Activated B cell treated with CpG ODN at 0.5 μM for 24 hours (primary cell): ENCODE measurements around the gene DTX3L. TPM values are rescaled to one million over a fixed set of nuclear protein-coding genes. Genes with fewer than 3 reads are reported as not detected.

Source experiments
- ATAC-seq: fragments of 200-7000 bp; cut with Tn5 transposase; one replicate; pipeline ENCODE4 v1.10.0; 2021; ENCODE audit warnings: low read depth, mild to moderate bottlenecking, moderate library complexity
- CTCF ChIA-PET: fragments of 350-600 bp; sonication (Branson Sonifier 250); formaldehyde crosslinking; loops from one replicate; lab custom pipeline; 2021; ENCODE audit warnings: antibody characterized with exemption; lab: Charles Lee
- POLR2A ChIA-PET: fragments of 350-600 bp; sonication (Branson Sonifier 250); formaldehyde crosslinking; loops from one replicate; lab custom pipeline; 2021; ENCODE audit warnings: antibody characterized with exemption; lab: Charles Lee
- DNase-seq: peaks from one replicate; pipeline ENCODE4 v3.0.0; 2022
- H3K27ac Mint-ChIP-seq: one replicate; pipeline ENCODE4 v1.8.0; 2020; ENCODE audit warnings: mixed read lengths
- H3K27me3 Mint-ChIP-seq: one replicate; pipeline ENCODE4 v1.8.0; 2021; ENCODE audit warnings: mixed read lengths
- H3K36me3 Mint-ChIP-seq: one replicate; pipeline ENCODE4 v1.8.0; 2021; ENCODE audit warnings: low read depth, mixed read lengths
- H3K4me1 Mint-ChIP-seq: one replicate; pipeline ENCODE4 v1.8.0; 2021; ENCODE audit warnings: mixed read lengths
- H3K4me3 Mint-ChIP-seq: one replicate; pipeline ENCODE4 v1.8.0; 2020; ENCODE audit warnings: mild to moderate bottlenecking, mixed read lengths
- H3K9me3 Mint-ChIP-seq: one replicate; pipeline ENCODE4 v1.8.0; 2020; ENCODE audit warnings: mixed read lengths
- intact Hi-C: fragments of 100-400 bp; cut with micrococcal nuclease; formaldehyde crosslinking; loops from one replicate; pipeline ENCODE4 v1.15.1; 2024
- total RNA-seq: library from RNA; stranded (reverse); gene quantifications from 2 replicates; pipeline ENCODE4 v1.2.3, GENCODE V29; 2022
- TF ChIP-seq, protein P1 (sequence below): fragments of 200-600 bp; IDR thresholded peaks from one replicate; pipeline ENCODE4 v1.8.0; 2022; ENCODE audit warnings: antibody characterized with exemption, mild to moderate bottlenecking

Gene DTX3L
- total RNA-seq, 1 donor from 2014 or later, result 76.5 TPM

DNA sequence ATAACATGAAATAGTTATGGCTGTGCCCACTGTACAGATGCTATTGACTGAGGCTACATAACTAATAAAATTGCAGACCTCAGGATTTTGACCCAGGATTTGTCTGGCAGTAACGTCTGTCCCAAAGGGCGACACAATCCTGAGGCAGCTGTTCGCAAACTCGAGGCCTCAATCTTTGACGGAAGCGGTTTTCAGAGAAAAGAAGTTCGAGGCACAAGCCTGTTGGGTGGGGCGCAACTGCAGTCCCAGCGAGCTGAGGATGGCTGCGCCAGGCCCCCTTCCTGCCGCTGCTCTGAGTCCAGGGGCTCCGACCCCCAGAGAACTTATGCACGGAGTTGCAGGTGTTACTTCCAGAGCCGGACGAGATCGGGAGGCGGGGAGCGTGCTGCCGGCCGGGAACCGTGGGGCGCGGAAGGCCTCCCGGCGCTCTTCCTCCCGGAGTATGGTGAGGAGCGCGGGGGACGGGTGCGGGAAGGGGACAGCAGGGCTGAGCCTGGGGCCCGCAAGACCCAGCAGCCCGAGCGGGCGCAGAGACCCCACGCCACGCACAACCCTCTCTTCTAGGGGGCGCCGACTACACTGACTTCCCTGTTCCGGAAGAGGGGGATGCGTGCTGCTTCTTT is 13.4 kb downstream of the DTX3L start, which contains the start of gene PARP15:
TSS of gene PARP15 (plus strand) at position 242 of the 623 bp plus-strand sequence. CDS start at position 260, 18 bp downstream.
- intact Hi-C loops, result loop anchor here (2.0 to 10.0 kb wide), 4 partner anchors 63 to 583 kb away; partner anchors contain the start of genes KPNA1 and WDR5B
- TF ChIP-seq, protein P1, sequence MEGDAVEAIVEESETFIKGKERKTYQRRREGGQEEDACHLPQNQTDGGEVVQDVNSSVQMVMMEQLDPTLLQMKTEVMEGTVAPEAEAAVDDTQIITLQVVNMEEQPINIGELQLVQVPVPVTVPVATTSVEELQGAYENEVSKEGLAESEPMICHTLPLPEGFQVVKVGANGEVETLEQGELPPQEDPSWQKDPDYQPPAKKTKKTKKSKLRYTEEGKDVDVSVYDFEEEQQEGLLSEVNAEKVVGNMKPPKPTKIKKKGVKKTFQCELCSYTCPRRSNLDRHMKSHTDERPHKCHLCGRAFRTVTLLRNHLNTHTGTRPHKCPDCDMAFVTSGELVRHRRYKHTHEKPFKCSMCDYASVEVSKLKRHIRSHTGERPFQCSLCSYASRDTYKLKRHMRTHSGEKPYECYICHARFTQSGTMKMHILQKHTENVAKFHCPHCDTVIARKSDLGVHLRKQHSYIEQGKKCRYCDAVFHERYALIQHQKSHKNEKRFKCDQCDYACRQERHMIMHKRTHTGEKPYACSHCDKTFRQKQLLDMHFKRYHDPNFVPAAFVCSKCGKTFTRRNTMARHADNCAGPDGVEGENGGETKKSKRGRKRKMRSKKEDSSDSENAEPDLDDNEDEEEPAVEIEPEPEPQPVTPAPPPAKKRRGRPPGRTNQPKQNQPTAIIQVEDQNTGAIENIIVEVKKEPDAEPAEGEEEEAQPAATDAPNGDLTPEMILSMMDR, result no peak
- ChIA-PET POLR2A (interaction anchor here (0.7 to 7.5 kb wide), 17 partner anchors 10 to 1031 kb away, joined by 3 to 140 read pairs (median 11); partner anchors contain the start of genes DTX3L, KPNA1, PARP14 and PARP9), CTCF (interaction anchor here (0.9 to 1.5 kb wide), 3 partner anchors 13 to 102 kb away, joined by 4 to 5 read pairs (median 4); partner anchors contain the start of genes DTX3L and PARP9)
- peaks cover 86% of the 10 kb centered on the region for H3K4me1 Mint-ChIP-seq
- H3K27me3 Mint-ChIP-seq, result no peaks in the 10 kb centered on the region
- H3K36me3 Mint-ChIP-seq, result peaks cover 52% of the 10 kb centered on the region
- H3K4me3 Mint-ChIP-seq, result peak within 1 kb of the TSS; percentile 100
- peak within 1 kb of the TSS; percentile 100 for H3K27ac Mint-ChIP-seq
- ATAC-seq, result no peak
- peaks cover 10% of the 10 kb centered on the region for H3K9me3 Mint-ChIP-seq
- DNase-seq, result peak; percentile 54

DNA sequence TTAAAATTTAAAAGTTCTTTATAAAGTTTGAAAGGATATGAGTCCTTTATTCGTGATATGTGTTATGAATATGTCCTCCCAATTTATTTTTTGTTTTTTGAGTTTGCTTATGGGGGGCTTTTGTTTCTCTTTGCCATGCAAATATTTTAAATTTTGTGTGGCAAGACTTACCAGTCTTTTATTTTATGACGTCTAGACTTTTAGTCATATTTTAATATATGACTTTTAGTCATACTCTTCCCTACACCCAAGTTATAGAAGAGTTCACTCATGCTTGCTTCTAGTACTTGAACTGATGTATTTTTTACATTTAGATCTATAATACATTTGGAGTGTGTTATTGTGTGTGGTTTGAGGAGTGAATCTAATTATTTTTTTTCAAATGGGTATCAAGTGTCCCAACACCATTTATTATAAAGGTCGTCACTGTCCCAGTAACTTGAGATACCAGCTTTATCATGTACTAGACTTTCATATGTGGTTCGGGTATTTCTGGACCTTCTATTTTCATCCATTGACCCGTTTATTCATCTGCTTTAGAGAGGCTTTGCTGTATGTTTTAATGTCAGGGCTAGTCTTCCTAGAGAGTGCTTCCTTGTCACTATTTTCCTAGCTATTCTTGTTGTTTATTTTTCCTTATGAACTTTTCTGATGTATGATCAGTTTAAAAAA is 14.1 kb downstream of the DTX3L start:
- Mint-ChIP-seq H3K27me3 (no peaks in the 10 kb centered on the region), H3K36me3 (peaks cover 51% of the 10 kb centered on the region), H3K4me1 (peaks cover 82% of the 10 kb centered on the region), H3K9me3 (peaks cover 12% of the 10 kb centered on the region), H3K27ac (peak overlapping the region; percentile 100), H3K4me3 (peak overlapping the region; percentile 100)
- TF ChIP-seq, protein P1, result no peak
- CTCF ChIA-PET, result interaction anchor here (0.7 to 1.8 kb wide), 7 partner anchors 12 to 118 kb away, joined by 3 to 10 read pairs (median 3); partner anchors contain the start of genes DTX3L and PARP9
- POLR2A ChIA-PET, result interaction anchor here (0.7 to 7.5 kb wide), 16 partner anchors 10 to 117 kb away, joined by 3 to 140 read pairs (median 6); partner anchors contain the start of genes DTX3L, KPNA1, PARP14 and PARP9
- intact Hi-C loops, result loop anchor here (5.0 to 10.0 kb wide), 3 partner anchors 161 to 583 kb away; partner anchors contain the start of gene WDR5B
- DNase-seq (no peak), ATAC-seq (no peak)

DNA sequence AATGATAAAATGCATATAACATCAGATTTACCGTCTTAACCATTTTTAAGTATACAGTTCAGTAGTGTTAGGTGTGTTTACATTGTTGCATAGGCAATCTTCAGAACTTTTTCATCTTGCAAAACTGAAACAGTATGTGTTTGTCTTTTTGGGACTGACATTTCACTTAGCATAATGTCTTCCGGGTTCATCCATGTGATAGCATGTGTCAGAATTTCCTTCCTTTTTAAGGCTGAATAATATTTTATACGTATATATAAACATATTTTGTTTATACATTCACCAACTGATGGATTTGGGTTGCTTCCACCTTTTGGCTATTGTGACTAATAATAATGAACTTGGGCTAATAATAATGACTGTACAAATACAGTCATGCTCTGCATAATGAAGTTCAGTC is 16.3 kb downstream of the DTX3L start:
- H3K36me3 Mint-ChIP-seq, result peaks cover 59% of the 10 kb centered on the region
- intact Hi-C loops, result no loop called here
- H3K27ac Mint-ChIP-seq, result peak overlapping the region; percentile 63
- POLR2A ChIA-PET, result interaction anchor here (1.2 to 7.5 kb wide), 4 partner anchors 16 to 115 kb away, joined by 5 to 140 read pairs (median 43); partner anchors contain the start of genes DTX3L, PARP14 and PARP9
- DNase-seq (no peak), ATAC-seq (no peak)
- peaks cover 17% of the 10 kb centered on the region for H3K9me3 Mint-ChIP-seq
- H3K27me3 Mint-ChIP-seq, result no peaks in the 10 kb centered on the region
- CTCF ChIA-PET, result no interaction called here
- peak overlapping the region; percentile 24 for H3K4me3 Mint-ChIP-seq
- peaks cover 74% of the 10 kb centered on the region for H3K4me1 Mint-ChIP-seq
- TF ChIP-seq, protein P1, result no peak

DNA sequence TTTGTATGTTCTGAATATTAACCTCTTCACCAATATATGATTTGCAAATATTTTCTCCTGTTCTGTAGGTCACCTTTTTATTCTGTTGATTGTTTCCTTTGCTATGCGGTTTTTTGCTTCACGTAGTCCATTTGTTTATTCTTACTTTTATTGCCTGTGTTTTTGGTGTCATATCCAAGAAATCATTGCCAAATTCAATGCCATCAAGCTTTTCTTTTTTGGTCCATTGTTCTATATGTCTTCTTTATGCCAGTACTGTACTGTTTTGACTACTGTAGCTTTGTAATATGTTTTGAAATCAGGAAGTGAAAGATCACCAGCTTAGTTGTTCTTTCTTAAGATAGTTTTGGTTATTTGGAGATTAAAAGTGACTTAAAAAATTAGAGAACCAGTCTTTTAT is 17.5 kb downstream of the DTX3L start:
- Mint-ChIP-seq H3K27ac (peak overlapping the region; percentile 37), H3K27me3 (no peaks in the 10 kb centered on the region), H3K9me3 (peaks cover 19% of the 10 kb centered on the region), H3K4me1 (peaks cover 72% of the 10 kb centered on the region), H3K36me3 (peaks cover 62% of the 10 kb centered on the region), H3K4me3 (peak overlapping the region; percentile 56)
- TF ChIP-seq, protein P1, result no peak
- intact Hi-C loops, result no loop called here
- DNase-seq, result no peak
- ChIA-PET POLR2A (interaction anchor here (0.7 to 1.3 kb wide), 3 partner anchors 15 to 99 kb away, joined by 3 to 4 read pairs (median 3); partner anchors contain the start of gene PARP14), CTCF (interaction anchor here (1.0 to 1.1 kb wide), 2 partner anchors 38 to 99 kb away, joined by 3 to 4 read pairs; partner anchors contain the start of gene PARP14)
- ATAC-seq, result no peak
